Fibroblast of villous mesenchyme (primary cell): ENCODE results near the gene PELI3. TPM values are rescaled to one million over a fixed set of nuclear protein-coding genes. Genes with fewer than 3 reads are reported as not detected.

ENCODE experiments used
- DNase-seq: peaks from one replicate; pipeline ENCODE4 v3.0.0-alpha.2; 2010; ENCODE audit warnings: low read depth
- H3K4me3 ChIP-seq: 2 replicates; pipeline ENCODE4 v1.5.1; 2011; ENCODE audit warnings: low read depth, mild to moderate bottlenecking, low read length
- CTCF ChIP-seq: IDR thresholded peaks from 2 replicates; pipeline ENCODE4 v1.5.1; 2012; ENCODE audit warnings: low read depth, mild to moderate bottlenecking, low read length; ENCODE audit not compliant: insufficient read depth
- total RNA-seq: library from RNA; depleted of rRNA; stranded (reverse); fragments of >200 nt; gene quantifications from 2 replicates; pipeline ENCODE4 v1.2.3, GENCODE V29; 2012

The PELI3 gene
- total RNA-seq, 1 donor = 10.8 TPM

- H3K4me3 ChIP-seq = no peak overlapping the region
- no peak for TF ChIP-seq CTCF
- DNase-seq = no peak
Measured at GRCh38 chr11:66492161-66492865, 25.6 kb downstream of the PELI3 start.

DNA sequence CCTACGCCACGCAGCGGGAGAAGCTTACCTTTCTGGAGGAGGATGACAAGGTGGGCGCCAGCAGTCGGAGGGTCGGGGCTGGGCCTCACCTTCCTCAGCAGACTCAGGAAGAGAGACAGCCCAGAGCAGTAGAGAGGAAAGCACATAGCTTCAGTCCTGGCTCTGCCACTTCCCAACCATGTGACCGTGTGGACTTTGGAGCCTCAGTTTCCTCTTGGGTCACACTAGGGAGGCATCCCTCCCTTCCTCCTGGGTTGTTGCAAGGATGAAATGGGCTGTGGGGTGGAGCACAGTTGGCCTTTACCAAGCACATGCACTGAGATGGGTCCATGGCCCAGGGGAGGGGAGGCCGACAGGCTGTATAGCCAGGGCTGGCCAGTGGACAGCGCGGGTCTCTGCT lies 26.4 kb downstream of the PELI3 start:
- DNase-seq = no peak
- no peak for TF ChIP-seq CTCF
- H3K4me3 ChIP-seq = no peak overlapping the region

DNA sequence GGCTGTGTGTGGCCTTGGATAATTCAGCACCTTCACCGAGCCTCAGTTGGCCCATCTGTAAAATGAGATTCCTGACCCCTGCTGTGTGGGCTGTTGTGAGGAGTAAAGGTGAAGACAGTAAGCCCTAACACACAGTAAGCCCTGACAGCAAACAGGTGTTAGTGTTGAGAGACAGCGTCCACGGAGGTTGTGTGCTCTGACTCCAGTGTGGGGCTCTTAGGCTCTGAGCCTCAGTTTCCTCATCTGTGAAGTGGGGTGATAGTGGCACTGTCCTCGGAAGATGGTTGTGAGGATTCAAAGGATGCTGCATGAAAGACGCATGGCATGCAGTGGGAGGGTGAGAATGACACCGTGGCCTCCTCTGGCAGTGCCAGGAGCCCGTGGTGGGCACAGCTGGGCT lies 27.8 kb downstream of the PELI3 start:
- no peak overlapping the region for H3K4me3 ChIP-seq
- DNase-seq = no peak
- TF ChIP-seq CTCF = no peak

- no peak for DNase-seq
- H3K4me3 ChIP-seq = no peak overlapping the region
- no peak for TF ChIP-seq CTCF
Measured at GRCh38 chr11:66494935-66495334, 28.2 kb downstream of the PELI3 start.

GRCh38 chr11:66495401-66495854 lies 28.7 kb downstream of the PELI3 start:
- DNase-seq = no peak
- TF ChIP-seq CTCF = no peak
- no peak overlapping the region for H3K4me3 ChIP-seq

- no peak for TF ChIP-seq CTCF
- DNase-seq = no peak
Measured at GRCh38 chr11:66497206-66497605, 30.5 kb downstream of the PELI3 start.

DNA sequence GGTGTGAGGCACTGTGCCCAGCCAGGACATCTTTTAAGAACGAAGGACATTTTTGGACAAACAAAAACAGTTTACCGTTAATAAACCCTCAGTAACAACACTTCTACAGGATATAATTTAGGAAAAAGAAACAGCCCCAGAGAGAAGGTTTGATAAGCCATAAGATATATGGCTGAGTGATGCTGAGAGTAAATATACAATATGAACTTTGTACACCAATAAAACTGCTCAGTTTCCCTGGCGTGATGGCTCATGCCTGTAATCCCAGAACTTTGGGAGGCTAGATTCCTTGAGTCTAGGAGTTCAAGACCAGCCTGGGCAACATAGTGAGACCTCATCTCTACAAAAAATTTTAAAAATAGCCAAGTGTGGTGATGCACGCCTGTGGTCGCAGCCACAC lies 31.8 kb downstream of the PELI3 start:
- no peak overlapping the region for H3K4me3 ChIP-seq
- no peak for DNase-seq
- TF ChIP-seq CTCF = no peak

More at GRCh38 chr11:66497206-66497605, 30.5 kb downstream of the PELI3 start:
- H3K4me3 ChIP-seq = no peak overlapping the region
